SHP77 treated with DMSO at 0.1 percent for 48 hours (cell line): ENCODE measurements around the gene GATM.
"Not testable (repeated sequence)": the region's sequence is repeated elsewhere in the genome, so short reads cannot be mapped to it uniquely, and the experiment has no call there.

ENCODE experiments used
- DNase-seq: peaks from one replicate; lab custom pipeline; 2025; lab: John Stamatoyannopoulos, UW

The GATM gene

DNA sequence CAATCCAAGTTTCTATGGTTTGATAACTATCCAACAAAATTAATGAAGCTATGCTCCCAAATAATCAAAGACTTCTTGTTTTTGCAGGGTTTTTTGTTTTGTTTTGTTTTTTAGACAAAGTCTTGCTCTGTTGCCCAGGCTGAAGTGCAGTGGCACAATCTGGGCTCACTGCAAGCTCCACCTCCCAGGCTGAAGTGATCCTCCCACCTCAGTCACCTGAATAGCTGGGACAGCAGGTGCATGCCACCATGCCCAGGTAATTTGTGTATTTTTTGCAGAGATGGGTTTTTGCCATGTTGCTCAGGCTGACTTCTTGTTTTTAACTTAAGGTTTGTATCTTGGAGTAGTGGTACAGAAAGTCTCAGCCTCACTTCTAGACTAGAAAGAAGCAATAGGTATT is 11.0 kb upstream of the GATM start:
- no peak for DNase-seq

DNA sequence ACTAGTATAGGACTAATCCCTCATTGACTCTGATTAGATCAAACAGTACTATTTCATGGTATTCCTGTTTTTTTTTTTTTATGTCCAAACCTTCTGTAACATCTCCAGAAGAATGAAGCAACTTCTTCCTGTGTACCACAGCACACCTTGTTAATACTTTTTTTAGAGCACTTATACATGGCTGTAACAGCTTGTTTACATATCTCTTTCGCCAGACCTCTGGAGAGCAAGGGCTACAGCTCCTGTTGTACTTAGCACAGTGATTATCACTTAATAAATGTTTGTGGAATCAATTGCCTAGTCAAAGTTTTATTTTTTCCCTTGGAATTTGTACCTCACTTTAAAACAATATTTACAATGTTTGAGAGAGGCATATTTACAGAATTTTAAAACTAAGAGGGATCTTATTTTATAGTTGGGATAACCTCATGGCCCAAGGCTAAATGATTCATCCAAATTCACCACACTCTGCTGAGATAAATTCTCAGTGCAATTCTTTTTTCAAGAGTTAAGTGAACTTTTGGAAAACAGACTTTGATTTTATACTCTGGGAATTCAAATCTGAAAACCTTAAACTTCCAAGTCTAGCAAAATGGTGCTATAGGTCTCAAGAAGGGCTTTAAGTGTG is 9.2 kb upstream of the GATM start:
- DNase-seq, result no peak

DNA sequence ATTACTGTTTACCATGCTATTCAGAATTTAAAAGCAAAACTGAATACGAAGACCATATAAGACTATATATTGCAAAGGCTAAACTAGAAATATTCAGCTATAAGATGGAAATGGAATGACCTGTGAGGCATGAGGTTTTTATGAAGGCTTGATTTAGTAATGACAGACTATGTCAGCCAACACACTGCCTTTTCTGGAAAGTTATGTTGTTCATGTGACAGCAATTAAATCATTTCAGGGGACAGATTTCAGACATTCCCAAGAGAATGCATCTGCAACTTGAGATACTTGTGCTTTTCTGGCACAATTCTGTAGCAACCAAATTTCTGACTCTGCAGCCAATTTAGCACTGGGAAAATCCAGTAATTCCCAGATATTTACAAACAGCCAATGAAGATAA is 8.6 kb upstream of the GATM start:
- DNase-seq, result no peak

DNA sequence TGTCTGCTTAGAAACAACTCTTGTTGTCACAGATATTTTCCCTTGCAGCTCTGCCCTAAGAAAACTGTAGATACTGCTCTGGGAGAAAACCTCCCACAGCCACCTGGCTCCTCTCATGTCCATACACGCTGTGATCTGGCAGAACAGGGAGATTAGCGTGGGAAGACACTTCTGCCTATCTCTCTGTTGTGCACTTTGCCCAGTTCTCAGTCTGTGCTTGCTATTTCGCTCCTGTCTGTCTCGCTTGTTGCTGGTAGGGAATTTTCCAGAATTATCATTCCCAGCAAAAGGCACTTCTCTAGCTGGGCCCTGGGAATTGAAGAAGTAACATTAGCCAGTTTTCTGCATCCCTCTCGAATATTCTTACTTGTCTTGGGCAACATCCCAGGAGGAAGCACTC is 8.1 kb upstream of the GATM start:
- no peak for DNase-seq

DNA sequence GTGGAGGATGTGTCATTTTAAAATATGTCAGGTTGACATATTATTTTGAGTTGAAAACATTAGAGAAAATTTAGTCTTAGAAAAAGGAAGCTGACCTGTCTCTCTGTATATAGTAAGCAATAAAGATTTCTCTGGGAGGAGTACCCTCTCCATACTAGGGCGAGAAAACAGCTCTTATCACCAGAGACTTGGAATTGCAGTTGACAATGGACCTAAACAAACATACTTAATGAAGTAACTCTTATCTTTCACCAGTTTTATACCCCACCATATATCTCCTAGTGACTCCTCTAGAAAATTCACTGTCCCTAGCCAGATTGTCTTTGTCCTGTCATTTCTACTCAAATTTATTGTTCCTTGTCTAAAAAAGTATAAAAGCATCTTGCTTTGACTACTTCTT is 7.2 kb upstream of the GATM start:
- DNase-seq, result no peak

DNA sequence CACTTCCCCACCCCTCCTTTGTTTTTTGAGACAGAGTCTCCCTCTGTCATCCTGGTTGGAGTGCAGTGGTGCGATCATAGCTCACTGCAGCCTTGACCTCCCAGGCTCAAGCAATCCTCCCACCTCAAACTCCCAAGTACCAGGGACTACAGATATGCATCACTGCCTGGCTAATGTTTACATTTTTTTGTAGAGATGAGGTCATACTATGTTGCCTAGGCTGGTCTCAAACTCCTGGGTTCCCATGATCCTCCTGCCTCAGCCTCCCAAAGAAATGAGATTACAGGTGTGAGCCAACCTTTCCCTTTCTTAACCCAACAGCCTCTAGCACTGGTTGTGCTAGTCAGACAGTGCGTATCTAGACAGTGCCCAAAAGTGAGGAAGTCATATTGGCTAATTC is 6.4 kb upstream of the GATM start:
- DNase-seq, result no peak

DNA sequence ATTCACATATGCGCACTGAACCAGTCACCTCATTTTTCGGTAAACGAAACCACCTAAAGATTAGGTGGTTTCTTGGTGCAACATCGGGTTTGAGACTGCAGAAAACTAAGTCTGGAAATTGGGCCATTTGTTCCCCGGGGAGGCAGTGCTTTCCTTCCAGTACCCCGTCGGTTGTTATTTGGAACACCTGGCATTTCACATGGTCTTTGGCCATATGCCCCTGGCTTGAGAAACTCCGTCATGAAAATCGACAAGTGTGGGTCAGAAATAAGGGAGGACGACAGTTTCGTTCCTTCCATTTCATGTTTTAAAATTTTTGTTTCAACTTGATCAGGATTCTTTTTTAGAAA is 544 bp upstream of the GATM start:
- no peak for DNase-seq

DNA sequence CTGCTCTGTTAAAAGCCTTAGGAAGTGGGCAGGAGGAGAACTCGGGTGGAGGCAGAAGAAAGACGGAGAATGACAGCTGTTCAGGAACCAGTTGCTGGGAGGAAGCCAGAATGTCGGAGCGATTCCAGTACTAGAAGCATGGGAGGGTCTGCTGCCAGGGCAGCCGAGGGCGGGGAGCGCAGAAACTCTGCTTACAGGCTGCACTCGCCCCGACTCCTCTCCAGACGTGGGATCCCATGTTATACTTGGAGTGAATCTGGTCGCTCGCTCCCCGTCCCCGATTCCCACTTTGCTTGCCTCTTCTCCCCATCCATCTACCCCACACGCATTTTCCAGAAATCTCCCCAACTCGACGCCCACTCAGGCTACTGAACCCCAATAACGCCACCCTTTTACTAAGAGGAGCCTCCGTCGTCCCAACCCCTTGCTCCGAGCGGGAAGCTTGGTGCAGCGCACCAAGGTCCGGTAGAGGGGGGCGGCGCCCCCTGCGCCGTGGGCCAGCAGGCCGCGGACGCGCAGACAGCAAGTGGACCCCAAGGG is 665 bp downstream of the GATM start:
- no peak for DNase-seq

DNA sequence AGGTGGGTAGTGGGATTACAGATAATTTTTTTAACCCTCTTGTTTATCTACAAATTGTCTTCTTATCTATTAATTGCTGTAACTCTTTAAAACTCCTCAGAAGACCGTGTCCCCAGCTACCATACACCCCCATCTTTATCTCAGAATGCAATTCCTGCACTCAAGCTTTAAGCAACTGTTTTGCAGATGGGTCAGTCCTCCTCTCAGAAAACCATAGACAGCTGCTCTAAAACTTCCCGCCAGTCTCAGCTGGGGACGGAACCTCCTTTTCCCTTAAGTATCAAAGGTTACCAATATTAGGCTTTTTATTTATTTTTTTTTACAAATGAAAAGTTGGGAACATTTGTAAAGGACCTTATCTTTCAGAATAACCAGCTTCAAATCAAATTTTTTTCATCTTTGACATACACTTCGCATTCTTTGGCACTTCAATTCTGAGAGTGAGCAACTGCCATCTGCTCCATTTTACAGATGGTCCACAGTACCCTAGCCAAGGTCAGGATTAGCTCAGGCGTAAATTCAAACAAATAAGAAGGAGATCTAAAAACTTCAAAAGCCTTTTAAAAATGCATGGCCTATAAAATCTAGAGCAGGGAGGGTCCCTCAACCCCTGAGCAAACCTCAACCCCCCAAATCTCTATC is 1.3 kb downstream of the GATM start:
- no peak for DNase-seq

DNA sequence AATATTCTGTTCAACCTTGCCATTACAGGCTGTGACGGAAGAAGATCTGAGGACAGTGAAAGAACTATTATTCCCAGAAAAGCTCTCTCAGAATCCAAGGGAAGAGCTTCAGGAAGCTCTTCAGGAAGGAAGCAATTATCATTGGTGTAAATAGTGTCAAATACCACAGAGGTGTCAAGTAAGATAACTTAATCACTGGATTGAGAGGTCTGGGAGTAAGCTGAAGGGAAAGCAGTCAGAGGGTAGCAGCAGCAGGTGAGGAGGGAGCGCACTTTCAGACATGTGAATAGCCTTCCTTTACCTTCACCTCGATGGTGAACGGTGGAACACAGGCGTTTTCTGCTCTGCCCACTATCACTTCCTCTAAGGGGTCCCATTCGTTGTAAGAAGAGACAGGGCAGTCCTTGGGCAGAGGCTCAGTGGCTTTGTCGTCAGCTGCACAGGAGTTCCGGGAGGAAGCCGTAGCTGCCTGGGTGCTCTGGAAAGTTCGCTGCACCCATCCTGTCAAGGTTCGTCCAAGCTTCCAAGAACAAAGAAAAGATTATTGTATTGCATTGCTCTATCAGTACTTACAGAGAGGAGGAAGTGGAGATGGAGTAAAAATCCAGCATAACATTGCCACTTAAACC is 1.9 kb downstream of the GATM start:
- no peak for DNase-seq

DNA sequence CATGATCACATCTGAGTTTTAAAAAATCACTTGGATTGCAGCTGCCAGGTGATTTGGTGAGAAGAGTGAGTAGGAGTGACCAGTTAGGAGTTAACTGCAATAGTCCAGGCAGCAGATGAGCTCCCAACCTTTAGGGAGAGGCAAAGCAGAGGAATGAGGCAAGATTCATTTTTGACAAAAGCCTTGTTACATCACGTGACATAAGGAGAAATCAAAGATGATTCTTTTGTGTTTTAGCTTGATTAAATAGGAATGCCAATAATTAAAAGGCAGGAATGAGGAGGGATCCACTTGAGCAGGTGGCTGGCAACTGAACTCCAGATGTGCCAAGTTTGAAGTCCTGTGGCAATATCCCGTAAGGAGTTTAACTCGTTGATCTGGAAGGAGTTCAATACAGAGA is 2.5 kb downstream of the GATM start:
- no peak for DNase-seq

DNA sequence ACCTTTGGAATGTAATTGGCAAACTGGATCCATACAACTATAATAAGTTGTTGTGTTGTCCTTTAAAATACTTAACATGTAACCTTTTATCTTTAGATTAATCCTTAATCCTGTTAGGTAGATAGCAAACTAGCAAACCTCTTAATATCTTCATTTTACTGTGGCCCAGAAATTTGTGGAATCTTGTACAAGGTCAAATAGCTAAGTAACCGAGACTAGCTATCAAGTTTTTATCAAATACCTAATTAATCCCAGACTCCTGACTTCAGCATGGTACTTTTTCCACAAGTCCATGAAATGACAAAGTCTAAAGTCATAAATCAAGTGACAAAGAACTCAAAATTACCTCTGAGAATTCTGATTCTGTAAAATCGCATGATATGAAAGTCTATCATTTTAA is 4.4 kb downstream of the GATM start:
- DNase-seq, result no peak

DNA sequence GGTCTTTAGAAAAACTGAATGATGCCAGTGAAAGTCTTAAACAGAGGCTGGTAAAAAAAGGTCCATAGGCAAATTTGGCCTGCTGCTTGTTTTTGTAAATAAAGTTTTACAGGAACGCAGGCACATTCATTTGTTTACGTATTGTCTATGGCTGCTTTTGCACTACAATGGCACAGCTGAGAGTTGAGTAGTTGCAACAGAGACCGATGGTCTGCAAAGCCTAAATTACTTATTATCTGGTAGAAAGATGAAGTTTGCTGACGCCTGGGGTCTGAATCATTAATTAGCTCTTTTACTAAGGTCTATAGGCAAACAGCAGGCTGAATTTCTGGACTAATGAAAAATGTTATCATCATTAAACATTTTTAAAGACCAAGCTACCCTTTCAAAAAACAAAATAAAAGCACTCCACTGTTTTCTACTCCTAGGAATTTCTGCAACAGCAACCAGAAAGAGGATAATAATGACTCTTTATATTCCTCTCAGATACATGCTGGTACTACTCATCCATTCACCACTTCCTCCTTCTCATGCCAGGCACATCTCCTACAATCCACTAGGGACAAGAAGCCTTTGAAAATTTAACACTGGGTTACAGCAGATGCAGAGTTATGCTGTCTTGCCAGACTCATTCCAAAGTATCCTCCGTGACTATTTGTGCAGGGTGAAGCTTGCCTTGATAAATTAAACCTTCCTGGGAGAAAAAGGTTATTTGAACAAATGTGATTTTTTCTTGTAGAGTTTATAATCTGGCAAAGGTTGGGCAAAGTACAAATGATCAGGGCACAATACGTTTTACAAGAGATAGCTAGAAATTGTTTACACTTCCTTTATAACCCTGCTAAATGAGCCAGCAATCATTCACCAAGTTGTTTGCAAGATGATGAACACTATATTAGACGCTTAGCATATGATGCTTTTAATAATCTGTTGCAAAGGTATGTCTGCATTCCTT is 6.0 kb downstream of the GATM start:
- no peak for DNase-seq

DNA sequence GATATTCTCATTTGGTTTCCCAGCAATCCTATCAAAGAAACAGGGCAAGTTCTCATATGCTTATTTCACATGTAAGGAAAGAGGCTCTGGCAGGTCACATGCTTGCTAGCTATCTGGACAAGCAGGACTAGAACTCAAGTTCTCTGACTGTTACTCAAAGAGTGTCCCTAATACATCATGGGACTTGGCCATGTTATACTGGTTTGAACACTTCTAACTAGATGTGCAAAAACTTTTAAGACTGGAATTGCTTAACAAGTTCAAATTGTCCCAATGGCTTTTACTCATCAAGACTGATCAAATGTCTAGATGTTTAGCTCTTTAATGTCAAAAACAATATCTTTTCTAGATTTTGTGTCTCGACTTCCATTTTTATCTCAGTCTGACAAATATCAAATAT is 6.8 kb downstream of the GATM start:
- DNase-seq, result no peak

DNA sequence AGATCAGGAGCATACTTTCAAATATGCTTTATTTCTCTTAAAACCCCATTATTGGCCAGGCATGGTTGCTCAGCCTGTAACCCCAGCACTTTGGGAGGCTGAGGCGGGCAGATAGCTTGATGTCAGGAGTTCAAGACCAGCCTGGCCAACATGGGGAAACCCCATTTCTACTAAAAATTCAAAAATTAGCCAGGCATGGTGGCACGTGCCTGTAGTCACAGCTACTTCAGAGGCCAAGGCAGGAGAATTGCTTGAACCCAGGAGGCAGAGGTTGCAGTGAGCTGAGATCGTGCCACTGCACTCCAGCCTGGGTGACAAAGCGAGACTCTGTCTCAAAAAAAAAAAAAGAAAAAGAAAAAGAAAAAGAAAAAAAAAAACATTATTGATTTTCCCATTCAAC is 8.3 kb downstream of the GATM start:
- not testable (repeated sequence) for DNase-seq

DNA sequence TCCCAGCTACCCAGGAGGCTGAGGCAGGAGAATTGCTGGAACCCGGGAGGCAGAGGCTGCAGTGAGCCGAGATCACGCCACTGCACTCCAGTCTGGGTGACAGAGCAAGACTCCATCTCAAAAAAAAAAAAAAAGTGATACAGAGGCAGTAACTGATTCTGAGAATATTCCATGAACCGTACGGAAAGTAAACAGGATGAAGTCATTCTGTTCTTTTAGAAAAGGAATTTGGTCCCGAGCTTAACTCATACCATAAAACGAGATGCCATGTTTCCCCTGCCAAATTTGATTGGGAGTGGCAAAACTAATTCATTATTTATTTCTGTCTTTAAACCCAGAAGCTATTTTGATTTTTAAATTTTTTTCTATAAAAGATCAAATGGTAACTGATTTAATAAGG is 11.1 kb downstream of the GATM start:
- not testable (repeated sequence) for DNase-seq

DNA sequence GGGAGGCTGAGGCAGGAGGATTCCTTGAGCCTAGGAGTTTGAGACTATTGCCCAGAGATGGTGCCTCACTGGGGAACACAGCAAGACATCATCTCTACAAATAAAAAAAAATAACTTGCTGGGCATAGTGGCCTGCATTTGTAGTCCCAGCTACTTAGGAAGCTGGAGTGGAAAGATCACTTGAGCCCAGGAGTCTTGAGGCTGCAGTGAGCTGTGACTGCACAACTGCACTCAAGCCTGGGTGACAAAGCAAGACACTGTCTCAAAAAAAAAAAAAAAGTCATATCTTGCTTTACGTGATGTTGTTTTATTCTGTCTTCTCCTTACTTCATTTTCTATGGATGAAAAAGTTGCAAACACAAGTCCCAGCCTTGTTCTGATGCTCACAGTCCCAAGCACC is 14.1 kb downstream of the GATM start:
- DNase-seq, result no peak

DNA sequence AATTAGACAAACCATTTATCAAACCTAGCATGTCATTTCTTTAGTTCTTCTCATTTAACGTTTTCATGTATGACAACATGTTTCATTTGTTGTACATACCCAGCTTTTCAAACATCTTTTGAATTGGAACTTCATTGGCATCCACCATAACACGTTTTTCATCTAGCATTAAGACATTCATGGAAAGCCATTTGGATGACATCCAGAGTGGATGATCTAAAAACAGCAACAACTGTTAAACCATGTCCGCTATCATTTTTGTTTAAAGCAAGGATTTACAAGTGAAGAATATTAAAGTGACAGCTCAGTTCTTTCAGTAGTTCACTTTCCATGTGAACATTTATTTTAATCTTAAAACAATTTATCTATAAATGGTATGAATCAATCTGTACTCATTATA is 14.5 kb downstream of the GATM start:
- no peak for DNase-seq

DNA sequence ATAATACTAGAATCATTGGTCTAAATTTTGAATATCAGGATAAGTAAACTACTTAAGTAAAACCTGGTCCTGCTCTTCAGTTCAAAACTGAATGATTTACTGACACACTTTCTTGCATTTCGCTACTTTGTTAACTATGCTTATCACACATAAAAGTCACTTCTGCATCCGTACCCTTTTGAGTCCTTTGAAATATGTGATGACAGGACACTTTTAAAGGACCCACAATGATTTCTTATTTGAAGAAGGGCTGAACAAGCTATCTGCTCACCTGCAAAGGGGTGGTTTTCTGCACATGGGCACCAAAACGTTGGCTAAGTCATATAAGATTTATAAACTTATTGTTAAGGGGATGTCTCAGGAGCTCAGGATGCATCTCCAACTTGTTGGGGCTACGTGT is 15.0 kb downstream of the GATM start:
- no peak for DNase-seq

DNA sequence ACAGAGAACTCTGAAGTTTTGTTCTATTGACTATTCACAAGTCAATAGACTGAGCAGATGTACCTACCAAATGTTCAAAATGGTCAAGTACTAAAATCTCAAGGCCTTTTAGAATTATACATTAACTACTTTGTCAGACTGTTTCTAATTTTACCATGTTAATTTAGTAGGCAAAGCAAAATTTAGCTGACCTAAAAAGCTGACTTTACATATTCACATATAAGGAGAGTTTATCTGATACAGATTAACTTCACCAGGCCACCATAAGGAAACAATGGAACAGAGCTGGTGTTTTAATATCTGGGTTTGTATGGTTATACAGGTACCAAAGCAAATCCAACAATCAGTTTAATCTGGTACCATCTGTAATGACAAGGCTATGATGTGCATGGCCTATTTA is 15.9 kb downstream of the GATM start:
- no peak for DNase-seq

DNA sequence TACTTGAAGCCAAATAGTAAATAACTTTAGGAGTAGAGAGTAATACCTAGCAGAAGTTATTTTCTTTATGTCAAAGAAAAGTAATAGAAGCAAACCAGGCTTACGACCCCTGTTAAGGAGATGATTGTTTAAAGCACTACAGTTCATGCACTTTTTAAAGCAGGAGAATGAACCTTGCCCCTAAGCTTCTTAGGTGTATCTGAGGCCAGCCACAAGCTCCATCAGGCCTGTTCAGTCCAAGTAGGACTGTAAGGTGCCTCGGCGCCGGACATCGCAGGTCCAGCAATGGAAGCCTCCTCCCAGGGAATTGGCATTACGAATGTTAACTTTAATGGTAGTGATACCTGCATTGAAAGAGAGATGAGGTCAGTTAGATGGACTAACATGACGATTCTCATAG is 16.5 kb downstream of the GATM start:
- DNase-seq, result no peak

DNA sequence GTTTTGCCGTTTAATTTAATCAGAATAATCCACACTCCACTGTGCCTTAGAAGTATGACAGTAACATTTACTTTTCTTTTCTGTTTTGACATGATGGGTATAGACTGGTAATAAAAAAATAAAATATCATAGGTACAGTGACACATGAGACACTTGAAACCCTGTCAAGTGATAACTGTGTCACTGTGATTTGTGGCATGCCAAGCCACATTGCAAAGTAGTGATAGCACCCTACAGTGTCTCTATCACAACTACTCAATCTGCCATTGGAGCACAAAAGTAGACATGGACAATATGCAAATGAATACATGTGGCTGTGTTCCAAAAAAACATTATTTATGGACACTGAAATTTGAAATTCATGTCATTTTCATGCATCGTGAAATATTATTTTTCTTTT is 22.5 kb downstream of the GATM start:
- no peak for DNase-seq

DNA sequence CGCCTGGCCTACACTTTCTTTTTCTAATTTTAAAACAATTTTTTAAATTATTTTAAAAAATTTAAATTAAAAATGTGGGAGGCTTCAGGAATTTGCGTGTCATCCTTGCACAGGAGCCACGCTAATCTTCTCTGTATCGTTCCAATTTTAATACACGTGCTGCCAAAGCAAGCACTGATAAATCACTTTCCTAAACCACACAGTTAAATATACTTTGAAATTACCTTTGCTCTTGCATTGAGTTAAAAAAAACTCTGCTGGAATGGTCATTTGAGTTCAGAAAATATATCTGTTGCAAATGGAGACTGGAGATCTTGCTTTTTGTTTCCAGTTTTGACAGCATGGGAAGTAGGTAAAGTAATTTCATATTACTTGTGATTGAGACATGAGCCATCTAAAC is 23.6 kb downstream of the GATM start:
- no peak for DNase-seq
